GM19240 (cell line): ENCODE measurements around the gene KRT77.
"Not testable (repeated sequence)": the region's sequence is repeated elsewhere in the genome, so short reads cannot be mapped to it uniquely, and the experiment has no call there.

ENCODE experiments used
- DNase-seq: peaks from one replicate; pipeline ENCODE4 v3.0.0; 2011; ENCODE audit warnings: low spot score; ENCODE audit not compliant: insufficient read length

KRT77 gene

GRCh38 chr12:52677126-52677525 is 26.2 kb downstream of the KRT77 start:
- DNase-seq: no peak

- no peak for DNase-seq
Observed at GRCh38 chr12:52676163-52676562, 27.2 kb downstream of the KRT77 start.

GRCh38 chr12:52675301-52675701 is 28.0 kb downstream of the KRT77 start:
- no peak for DNase-seq

- no peak for DNase-seq
Observed at GRCh38 chr12:52674433-52674775, 28.9 kb downstream of the KRT77 start.

GRCh38 chr12:52673713-52674432 is 29.5 kb downstream of the KRT77 start:
- no peak for DNase-seq

- DNase-seq: no peak
Observed at GRCh38 chr12:52673217-52673616, 30.1 kb downstream of the KRT77 start.

GRCh38 chr12:52672321-52672933 is 30.9 kb downstream of the KRT77 start:
- no peak for DNase-seq

- DNase-seq: no peak
Observed at GRCh38 chr12:52670961-52671360, 32.4 kb downstream of the KRT77 start.

GRCh38 chr12:52670506-52670905 is 32.8 kb downstream of the KRT77 start:
- DNase-seq: no peak

- not testable (repeated sequence) for DNase-seq
Observed at GRCh38 chr12:52669941-52670340, 33.4 kb downstream of the KRT77 start.

- DNase-seq: no peak
Observed at GRCh38 chr12:52669426-52669825, 33.9 kb downstream of the KRT77 start.

- DNase-seq: no peak
Observed at GRCh38 chr12:52667931-52668330, 35.4 kb downstream of the KRT77 start.

GRCh38 chr12:52667509-52667908 is 35.8 kb downstream of the KRT77 start:
- DNase-seq: no peak

- no peak for DNase-seq
Observed at GRCh38 chr12:52666471-52666870, 36.9 kb downstream of the KRT77 start.

- no peak for DNase-seq
Observed at GRCh38 chr12:52663420-52663819, 39.9 kb downstream of the KRT77 start.

GRCh38 chr12:52662918-52663229 is 40.5 kb downstream of the KRT77 start:
- DNase-seq: no peak

- DNase-seq: no peak
Observed at GRCh38 chr12:52662093-52662917, 41.0 kb downstream of the KRT77 start.

GRCh38 chr12:52661668-52662067 is 41.7 kb downstream of the KRT77 start:
- DNase-seq: no peak

GRCh38 chr12:52660934-52661499 is 42.3 kb downstream of the KRT77 start:
- DNase-seq: no peak

- DNase-seq: no peak
Observed at GRCh38 chr12:52659951-52660350, 43.4 kb downstream of the KRT77 start.

- DNase-seq: no peak
Observed at GRCh38 chr12:52659395-52659794, 43.9 kb downstream of the KRT77 start.

GRCh38 chr12:52658196-52658595 is 45.1 kb downstream of the KRT77 start:
- DNase-seq: no peak
